ENCODE results near the gene HOXD1.

- TF ChIP-seq CTCF (IDR thresholded peaks at IDR 0.05) (no peak), ZFX (IDR thresholded peaks at IDR 0.05; ENCODE audit: borderline replicate concordance) (no peak)
These were observed 49.4 kb upstream of the HOXD1 start for GRCh38 chr2:176138923-176139660.

Data from 22Rv1 (cell line).